Smooth muscle cell of the brain vasculature (primary cell): ENCODE results near the gene RBFOX2.

Experiments used
- DNase-seq: peaks from one replicate; pipeline ENCODE4 v3.0.0-alpha.2; 2012; ENCODE audit warnings: low read depth, low spot score

RBFOX2 gene

DNA sequence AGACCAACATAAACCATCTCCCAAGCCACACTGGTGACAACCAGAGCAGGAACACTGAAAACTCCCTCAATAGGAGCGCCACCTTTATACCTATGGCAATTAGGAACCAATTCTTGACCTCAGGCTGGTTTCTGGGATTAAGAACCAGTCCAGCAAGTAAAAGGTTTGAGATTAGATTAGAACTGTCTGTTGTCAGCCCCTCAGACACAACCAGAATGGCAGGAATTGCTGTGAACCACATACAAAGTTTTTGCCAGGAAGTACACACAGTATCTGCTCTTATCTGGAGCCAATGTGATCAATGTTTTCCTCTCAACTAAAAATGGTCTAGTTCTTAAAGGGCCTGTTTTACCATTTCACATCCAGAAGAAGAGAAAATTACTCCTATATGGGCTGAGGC, 55.2 kb downstream of the RBFOX2 start:
- DNase-seq: no peak

DNA sequence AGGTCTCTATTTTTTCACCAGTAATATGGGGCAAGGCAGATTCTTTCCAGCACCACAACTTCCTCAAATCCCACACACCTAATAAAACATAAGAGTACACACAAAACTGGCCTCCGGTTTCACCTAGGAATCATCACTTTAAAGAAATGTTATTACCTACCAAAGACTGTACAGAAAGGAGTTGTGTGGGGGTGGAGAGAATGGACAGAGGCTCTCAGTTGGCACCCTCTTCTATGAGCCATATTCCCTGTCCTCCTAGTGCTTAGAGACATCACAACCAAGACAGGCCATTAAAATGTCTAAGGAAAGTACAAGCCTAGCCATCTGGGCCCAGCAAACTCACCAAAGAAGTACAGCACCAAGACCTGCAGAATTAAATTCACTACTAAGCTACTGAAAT, 56.1 kb downstream of the RBFOX2 start:
- no peak for DNase-seq

DNA sequence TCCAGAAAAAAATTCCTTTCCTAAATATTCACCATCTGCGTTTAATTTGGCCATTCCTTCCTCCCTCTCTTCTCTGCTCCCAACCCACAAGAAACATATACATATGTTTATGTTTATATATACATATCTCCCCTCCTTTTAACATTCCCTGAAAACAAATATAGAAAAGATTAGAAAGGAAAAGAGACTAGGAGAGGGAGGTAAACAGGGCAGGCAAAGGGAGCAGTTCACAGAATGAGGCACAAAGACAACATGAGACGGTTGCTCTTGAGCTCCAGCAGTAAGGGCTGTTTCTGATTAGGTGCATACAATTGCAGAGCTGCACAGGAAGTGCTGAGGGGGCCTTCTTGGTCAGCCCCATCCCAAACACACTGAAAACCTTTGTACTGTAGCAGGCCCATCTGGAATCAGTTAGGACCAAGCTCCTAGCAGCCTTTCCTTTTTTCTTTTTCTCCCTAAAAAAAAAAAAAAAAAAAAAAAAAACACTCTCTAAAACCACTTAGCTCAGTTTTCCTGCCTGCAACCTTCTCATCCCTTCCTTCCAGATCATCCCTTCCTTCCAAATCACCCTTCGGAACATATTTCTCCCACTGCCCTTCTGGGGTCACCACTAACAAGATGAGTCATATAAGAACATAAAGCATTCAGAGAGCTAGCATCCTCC, 57.0 kb downstream of the RBFOX2 start:
- peak; percentile 81 for DNase-seq

DNA sequence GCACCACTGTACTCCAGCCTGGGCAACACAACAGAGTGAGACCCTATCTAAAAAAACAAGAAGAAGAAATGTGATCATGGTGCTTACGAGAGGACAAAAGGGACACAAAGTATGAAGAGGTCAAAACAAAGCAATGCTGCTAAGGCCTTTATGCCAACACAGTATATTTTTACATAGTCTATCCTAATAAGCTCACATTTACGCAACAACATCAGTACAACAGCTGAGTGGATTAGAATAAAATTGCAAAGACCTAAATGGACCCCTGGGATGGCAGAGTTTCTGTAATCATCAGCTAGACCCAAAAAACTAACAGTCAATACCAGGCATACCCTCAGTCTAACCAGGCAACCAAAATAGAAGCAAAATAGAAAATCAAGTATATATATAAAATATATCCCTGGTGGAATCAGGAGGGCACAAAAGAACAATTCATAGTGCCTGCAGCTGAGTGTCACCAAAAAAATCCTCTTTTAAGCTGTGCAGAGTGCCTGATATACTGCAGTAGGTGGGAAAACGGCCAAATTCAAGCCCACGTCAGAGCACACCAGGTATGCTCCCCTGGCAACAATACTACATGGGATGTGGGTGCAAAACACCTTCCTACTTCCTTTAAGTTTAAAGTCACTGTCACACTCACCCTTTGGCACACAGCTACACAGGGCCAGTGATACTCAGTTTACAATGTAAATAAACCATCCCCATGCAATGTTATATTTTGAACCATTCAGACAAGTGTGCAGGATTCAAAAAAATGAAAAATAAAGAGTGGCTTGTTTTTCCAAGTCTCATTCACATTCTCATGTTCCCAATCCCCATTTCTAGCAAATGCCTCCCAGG, 57.8 kb downstream of the RBFOX2 start:
- DNase-seq: no peak

DNA sequence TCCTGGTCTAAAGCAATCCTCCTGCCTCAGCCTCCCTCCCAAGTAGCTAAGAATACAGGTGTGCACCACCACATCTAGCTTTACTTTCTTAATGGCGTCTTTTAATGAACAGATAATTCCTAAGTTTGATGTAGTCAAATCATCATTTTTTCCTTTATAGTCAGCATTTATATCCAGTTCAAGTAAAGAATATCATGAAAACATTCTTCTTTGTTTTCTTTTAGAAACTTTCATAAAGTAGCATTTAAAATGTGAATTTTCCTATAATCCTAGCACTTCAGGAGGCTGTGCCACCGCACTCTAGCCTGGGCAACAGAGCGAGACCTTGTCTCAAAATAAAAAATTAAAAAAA, 61.6 kb downstream of the RBFOX2 start:
- DNase-seq: no peak

DNA sequence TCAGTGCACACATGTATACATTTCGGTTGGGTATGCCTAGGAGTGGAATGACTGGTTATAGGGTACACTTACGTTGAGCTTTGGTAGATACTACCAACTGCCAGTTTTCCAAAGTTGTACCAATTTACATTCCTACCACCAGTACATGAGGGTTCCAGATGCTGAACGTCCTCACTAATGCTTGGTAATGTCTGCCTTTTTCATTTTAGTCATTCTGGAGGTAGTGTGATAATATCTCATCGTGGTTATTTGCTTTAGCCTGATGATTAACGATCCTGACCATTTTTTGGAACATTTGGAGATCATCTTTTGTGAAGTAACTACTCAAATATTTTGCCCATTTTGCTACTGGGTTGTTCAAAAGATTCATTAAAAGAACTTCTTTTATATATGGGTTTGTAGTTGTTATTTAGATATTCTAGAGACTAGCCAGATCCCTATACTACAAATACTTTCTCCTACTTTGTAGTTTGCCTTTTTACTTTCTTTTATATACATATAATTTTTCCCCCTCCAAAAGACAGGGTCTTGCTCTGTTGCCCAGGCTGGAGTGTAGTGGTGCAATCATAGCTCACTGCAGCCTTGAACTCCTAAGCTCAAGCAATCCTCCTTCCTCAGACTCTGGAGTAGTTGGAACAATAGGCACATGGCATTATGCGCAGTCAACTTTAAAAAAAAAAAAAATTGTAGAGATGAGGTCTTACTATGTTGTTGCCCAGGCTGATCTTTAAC, 62.1 kb downstream of the RBFOX2 start:
- DNase-seq: no peak

DNA sequence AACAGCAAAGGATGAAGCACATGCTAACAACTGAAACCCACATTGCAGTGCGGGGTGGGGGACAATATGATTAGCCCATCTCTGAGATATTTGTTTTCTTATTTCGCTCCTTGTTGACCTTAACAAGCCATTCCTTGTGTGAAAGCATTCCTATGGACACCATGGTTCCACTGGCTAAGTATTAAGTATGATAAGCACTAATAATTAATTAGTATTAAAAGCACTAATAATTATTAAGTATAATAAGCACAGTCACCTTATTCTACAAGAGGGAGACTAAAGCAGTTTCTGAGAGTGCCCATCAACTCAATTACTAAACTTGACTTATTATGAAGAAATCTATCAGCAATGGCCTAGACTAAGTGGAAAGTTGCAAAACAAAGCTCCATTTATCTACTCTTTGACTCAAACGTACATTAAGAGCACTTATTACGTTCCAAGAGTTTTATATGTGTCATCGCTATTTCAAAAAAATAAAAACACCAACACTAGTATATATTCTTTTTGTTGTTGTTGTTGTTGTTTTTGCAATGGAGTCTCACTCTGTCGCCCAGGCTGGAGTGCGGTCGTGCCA, 65.3 kb downstream of the RBFOX2 start:
- no peak for DNase-seq

DNA sequence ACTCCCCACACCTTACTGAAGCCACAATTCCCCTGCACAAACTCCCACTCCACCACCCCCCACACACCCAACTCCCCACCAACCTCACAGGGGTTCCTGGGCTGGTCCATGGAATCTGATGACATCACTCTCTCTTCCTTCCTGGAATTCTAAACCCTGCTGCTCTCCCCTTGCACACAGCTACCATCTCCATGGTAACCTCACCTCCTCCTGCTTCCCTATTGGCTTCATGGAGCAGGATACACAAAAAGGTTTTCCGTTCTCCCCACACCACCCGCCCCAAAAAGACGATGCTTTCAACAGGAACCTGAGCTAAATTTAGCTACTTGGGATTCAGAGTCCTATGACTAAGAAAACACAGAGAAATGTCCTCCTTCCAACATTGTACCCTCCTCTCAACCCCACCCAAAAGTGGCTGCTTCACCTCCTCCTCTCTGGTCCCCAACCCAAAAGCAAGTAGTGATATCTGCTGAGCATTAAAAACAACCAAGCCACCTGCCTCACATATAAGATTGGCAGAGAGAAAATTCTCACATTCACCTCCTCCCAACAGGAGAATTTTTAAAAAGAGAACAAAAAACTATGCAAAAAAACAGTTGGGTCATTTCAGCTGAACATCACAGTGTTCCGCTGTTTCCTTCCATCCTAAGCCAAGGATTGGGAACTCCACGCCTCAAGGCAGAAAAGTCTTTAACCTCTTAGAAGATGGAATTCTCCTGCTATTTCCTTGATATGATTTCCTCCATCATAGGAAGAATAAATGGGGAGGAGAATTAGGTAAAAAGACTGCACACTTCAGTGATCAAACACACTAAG, 66.9 kb downstream of the RBFOX2 start:
- DNase-seq: peak; percentile 58

DNA sequence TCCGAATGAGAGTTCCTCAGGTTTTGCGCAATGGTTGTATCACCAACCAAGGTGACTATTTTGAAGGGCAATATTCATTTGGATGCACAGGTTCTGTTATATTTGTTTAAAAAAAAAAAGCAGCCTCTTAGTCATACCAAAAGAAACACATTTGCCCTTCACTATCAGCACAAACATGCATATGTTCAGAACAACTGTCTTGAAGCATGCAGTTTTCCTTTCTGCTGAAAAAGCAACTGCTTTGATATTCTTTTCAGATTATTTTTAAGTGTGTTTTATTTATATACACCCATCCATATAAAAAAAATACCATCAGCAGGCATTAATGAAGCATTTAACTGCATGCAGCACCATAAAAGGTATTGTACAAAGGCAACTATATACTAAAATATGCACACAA, 67.8 kb downstream of the RBFOX2 start:
- DNase-seq: no peak

DNA sequence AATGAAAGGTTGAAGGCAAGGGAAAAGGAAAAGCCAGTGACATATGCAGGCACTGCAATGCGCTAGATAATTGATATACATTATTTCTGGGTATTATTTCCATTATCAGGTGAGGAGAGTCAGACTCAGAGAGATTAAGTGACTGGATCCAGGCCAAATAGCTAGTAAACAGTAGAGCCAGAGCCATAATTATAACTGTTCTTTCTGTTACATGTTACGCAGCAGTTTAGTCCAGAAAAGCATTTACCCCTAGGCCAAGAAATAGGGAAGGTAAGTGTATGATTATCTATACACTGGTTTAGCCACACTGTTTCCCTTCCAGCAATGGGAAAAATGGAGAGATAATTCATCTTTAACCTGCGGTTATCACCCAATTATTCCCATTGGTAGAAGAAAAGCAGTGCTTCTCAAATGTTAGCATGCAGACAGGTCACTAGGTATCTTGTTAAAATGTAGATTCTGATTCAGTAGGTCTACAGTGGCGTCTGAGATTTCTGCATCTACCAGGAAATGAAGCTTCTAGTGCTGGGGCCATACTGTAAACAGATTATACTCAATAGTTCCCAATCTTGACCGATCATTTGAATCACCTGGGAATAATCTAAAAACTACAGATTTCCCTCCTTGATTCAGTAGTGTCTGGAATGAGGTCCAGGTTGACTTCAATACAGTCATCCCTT, 69.4 kb downstream of the RBFOX2 start:
- DNase-seq: no peak

DNA sequence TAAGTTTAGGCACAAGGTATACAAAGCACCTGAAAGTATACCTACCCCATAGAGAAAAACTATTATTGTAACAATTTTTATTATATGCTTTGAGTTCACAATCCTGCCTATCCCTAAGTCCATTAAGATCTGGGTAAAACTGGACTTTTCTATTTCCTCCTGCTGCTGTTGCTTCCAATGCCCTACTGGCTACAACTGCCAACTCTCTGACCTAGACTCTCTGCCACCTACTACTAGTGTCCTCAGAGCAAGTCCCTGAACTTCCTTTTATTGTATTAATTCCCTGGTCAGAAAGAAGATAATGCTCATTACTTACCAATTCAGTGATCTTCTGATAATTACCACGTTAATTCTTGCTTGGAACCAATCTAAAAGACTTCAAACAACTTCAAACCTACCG, 70.3 kb downstream of the RBFOX2 start:
- no peak for DNase-seq

DNA sequence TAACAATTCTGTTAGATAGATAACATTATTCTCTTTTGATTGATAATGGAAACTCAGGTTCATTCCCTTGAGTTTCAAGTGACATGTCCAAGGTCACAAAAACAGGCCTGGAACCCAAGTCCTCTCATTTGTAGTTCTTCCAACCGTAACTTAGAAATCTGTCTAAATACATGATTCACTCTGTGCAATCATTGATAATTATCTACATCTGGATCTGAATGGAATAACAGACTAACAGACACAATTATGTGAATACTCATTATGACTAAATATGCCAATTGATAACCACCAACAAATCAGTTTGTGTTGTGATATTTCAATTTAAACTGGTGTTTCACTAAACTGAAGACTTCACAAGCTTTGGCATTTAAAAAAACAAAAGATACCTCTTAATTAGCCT, 71.0 kb downstream of the RBFOX2 start:
- DNase-seq: no peak

DNA sequence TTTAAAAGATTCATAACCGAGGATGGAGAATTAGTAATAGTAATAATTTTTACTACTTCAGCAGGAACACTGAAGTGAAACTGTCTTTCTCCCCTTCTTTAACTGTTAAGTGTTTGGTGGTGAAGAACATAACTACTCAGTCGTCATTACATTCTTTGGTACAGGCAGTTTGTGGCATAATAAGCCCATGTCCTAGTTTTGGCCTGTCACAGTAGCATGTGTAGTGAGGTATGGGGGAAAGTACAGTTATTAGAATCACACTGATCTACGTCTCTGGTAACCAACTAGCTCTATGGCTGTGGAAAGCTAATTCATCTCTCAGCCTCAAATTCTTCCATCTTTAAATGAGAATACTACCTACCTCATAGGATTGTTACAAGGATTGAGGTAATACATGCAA, 71.8 kb downstream of the RBFOX2 start:
- DNase-seq: no peak

DNA sequence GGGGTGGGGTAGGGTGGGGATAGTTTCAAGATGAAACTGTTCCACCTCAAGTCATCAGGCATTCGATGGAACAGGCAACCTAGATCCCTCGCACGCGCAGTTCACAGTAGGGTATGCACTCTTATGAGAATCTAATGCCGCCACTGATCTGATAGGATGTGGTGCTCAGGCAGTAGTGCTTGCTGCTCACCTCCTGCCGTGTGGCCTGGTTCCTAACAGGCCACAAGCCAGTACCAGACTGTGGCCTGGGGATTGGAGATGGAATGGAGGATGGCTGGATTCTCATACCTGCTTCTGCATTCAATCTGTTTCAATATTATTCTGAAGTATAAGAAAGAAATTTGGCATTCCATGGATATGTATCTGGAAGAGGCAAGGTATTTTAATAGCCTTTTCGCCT, 73.1 kb downstream of the RBFOX2 start:
- no peak for DNase-seq

DNA sequence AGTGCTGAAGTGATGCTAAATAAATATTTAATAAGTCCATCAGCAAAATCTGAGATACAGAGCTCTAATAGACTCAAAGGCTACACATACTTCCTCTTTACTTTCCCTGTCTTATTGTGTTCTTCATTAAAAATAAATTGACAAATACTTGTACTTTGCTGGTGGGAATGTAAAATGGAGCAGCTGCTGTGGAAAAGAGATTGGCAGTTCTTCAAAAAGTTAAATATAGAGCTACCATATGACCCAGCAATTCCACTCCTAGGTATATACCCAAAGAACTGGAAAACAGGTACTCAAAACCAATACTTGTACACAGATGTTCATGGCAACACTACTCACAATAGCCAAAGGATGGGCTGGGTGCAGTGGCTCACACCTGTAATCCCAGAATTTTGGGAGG, 76.0 kb downstream of the RBFOX2 start:
- no peak for DNase-seq

DNA sequence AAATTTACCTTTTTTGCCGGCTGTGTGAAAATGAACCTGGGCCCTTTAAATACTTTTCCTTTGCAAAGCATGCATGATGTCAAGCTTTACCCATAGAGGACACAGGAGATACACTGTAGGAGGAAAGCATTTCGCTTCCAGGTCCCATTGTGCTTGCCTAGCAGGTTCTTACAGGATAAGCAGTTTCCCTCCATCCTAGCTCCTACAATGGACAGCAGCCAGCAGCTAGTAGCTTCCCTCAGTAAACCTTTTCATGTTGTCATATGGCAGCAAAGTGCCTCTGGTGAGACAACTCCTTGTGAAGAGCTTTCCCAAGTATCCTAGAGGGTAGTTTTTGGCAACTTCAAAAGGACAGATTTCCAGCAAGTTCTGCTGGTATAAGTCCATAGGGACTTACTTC, 78.4 kb downstream of the RBFOX2 start:
- no peak for DNase-seq

DNA sequence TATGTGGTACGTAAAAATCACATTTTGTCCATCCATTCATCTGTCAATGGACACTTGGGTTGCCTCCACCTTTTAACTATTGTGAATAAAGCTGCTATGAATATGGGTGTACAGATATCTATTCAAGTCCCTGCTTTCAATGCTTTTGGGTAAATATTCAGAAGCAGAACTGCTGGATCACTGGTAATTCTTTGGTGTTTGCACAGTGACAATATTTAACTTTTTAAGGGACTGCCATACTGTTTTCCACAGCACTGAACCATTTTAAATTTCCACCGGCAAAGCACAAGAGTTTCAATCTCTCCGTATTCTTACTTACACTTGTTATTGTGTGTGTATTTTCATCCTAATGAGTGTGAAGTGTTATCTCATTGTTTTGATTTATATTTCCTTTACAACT, 79.4 kb downstream of the RBFOX2 start:
- DNase-seq: no peak

DNA sequence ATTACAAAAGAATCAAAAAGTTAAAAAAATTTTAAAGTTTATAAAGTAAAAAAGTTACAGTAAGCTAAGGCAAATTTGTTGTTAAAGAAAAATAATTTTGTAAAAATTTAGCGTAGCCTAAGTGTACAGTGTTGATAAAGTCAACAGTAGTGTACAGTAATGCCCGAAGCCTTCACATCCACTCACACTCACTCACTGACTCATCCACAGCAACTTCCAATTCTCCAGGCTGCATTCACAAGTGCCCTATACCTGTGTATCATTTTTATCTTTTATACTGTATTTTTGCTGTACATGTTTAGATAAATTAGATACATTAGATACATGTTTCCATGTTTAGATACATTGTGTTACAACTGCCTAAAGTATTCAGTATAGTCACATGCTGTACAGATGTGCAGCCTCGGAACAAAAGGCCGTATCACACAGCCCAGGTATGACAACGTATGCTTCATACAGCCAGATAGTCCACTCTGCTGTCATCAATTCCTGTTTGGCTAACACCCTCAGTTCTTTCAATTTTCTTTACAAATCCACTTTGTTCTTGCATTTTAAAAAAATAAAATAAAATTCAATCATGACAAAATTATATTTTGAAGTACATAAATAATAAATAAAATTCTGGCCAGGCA, 80.7 kb downstream of the RBFOX2 start:
- DNase-seq: no peak

DNA sequence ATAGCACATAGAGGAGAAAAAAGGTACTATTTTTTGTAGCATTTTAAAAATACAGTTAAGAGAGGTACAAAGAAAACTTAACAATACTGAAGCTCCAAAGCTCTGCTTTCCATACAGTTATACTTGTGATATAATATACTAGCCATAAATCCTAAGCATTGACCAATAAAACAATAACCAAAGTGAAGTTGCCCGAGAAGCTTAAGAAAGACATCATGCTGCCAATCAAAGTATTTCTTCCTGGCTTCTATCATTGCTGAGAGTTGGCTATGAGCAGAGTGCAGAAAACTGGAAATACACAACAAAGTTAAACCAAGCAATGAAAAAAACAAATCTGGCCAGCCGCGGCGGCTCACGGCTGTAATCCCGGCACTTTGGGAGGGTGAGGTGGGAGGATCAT, 84.2 kb downstream of the RBFOX2 start:
- no peak for DNase-seq

DNA sequence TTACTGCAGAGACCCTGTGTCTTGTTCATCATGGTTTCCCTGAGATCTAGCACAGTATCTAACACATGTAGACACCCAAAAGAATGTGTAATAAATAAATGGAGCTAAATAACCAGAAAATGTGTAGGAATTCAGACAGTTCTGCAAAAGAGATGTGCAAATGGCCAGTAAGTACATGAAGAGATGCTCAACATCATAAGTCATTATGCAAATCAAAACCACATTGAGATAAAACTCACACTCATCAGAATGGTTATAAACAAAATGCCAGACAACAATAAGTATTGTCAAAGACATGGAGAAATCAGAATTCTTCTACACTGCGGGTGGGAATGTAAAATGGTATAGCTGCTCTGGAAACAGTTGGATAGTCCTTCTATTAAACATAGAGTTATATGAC, 88.5 kb downstream of the RBFOX2 start:
- DNase-seq: no peak

DNA sequence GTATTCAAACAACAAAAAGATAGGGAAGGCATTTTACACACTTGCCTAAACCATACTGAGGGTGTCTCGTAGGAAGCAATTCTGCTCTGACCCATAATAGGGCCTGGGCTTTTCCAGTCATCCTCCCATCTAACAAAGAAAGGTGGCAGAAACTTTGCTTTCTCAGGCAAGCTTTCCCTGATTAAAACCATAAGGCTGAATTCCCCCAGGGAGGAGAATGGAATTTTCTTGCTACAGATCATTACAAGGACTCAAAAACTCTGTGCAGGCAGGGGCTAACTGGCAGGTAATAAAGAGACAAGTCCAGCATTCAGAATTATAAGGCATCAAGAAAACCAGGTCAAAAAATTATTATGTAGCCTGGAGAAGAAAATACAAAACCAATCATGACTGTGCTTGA, 90.4 kb downstream of the RBFOX2 start:
- DNase-seq: no peak
